ENCODE data around the gene UNC79.

The UNC79 gene

GRCh38 chr14:93533437-93533836 lies 102.7 kb downstream of the UNC79 start:
- H3K9ac ChIP-seq (ENCODE audit: low read length): no peak overlapping the region
- H3F3A ChIP-seq (ENCODE audit: insufficient read depth, low read length): no peaks in the 10 kb centered on the region
- H3K36me3 ChIP-seq (replicated peaks; ENCODE audit: insufficient read depth, low read length): no peaks in the 10 kb centered on the region
- no peaks in the 10 kb centered on the region for H4K20me1 ChIP-seq (ENCODE audit: insufficient read depth, low read length)
- H2AFZ ChIP-seq (ENCODE audit: low read length): no peak overlapping the region
- no peak for DNase-seq
- H3K4me2 ChIP-seq (ENCODE audit: low read depth, low read length): no peak overlapping the region
- no peak overlapping the region for H3K4me3 ChIP-seq (ENCODE audit: low read length)
- no peaks in the 10 kb centered on the region for H3K79me2 ChIP-seq (ENCODE audit: low read length)
- no peaks in the 10 kb centered on the region for H3K4me1 ChIP-seq (ENCODE audit: low read length)
- H3K9me3 ChIP-seq (replicated peaks; ENCODE audit: insufficient read depth, low read length): no peaks in the 10 kb centered on the region
- H3K27me3 ChIP-seq (replicated peaks; ENCODE audit: insufficient read depth, low read length): no peaks in the 10 kb centered on the region
- H3K9me2 ChIP-seq (replicated peaks; ENCODE audit: insufficient read depth, low read length): no peaks in the 10 kb centered on the region
- no peak for TF ChIP-seq EZH2 (optimal IDR thresholded peaks at IDR 0.05; ENCODE audit: low read depth, low read length)
- no peak for TF ChIP-seq CTCF (IDR thresholded peaks at IDR 0.05; ENCODE audit: low read length)
- TF ChIP-seq EZH2phosphoT487 (IDR thresholded peaks at IDR 0.05; ENCODE audit: low read length): no peak
- H3K27ac ChIP-seq (ENCODE audit: low read length): no peak overlapping the region

GRCh38 chr14:93533842-93534241 lies 103.1 kb downstream of the UNC79 start:
- Histone ChIP-seq H3K4me1 (ENCODE audit: low read length) (no peaks in the 10 kb centered on the region), H3K36me3 (replicated peaks; ENCODE audit: insufficient read depth, low read length) (no peaks in the 10 kb centered on the region), H3F3A (ENCODE audit: insufficient read depth, low read length) (no peaks in the 10 kb centered on the region), H3K27me3 (replicated peaks; ENCODE audit: insufficient read depth, low read length) (no peaks in the 10 kb centered on the region), H4K20me1 (ENCODE audit: insufficient read depth, low read length) (no peaks in the 10 kb centered on the region), H3K27ac (ENCODE audit: low read length) (no peak overlapping the region), H3K9me3 (replicated peaks; ENCODE audit: insufficient read depth, low read length) (no peaks in the 10 kb centered on the region), H2AFZ (ENCODE audit: low read length) (no peak overlapping the region), H3K4me3 (ENCODE audit: low read length) (no peak overlapping the region), H3K9me2 (replicated peaks; ENCODE audit: insufficient read depth, low read length) (no peaks in the 10 kb centered on the region), H3K9ac (ENCODE audit: low read length) (no peak overlapping the region), H3K79me2 (ENCODE audit: low read length) (no peaks in the 10 kb centered on the region), H3K4me2 (ENCODE audit: low read depth, low read length) (no peak overlapping the region)
- no peak for DNase-seq
- TF ChIP-seq CTCF (IDR thresholded peaks at IDR 0.05; ENCODE audit: low read length) (no peak), EZH2phosphoT487 (IDR thresholded peaks at IDR 0.05; ENCODE audit: low read length) (no peak), EZH2 (optimal IDR thresholded peaks at IDR 0.05; ENCODE audit: low read depth, low read length) (no peak)

- no peak overlapping the region for H3K9ac ChIP-seq (ENCODE audit: low read length)
- H3K4me2 ChIP-seq (ENCODE audit: low read depth, low read length): no peak overlapping the region
- no peak for DNase-seq
- H3K36me3 ChIP-seq (replicated peaks; ENCODE audit: insufficient read depth, low read length): no peaks in the 10 kb centered on the region
- H3K27ac ChIP-seq (ENCODE audit: low read length): no peak overlapping the region
- H3K79me2 ChIP-seq (ENCODE audit: low read length): no peaks in the 10 kb centered on the region
- no peak overlapping the region for H3K4me3 ChIP-seq (ENCODE audit: low read length)
- no peaks in the 10 kb centered on the region for H3K9me2 ChIP-seq (replicated peaks; ENCODE audit: insufficient read depth, low read length)
- TF ChIP-seq CTCF (IDR thresholded peaks at IDR 0.05; ENCODE audit: low read length): no peak
- TF ChIP-seq EZH2phosphoT487 (IDR thresholded peaks at IDR 0.05; ENCODE audit: low read length): no peak
- no peak for TF ChIP-seq EZH2 (optimal IDR thresholded peaks at IDR 0.05; ENCODE audit: low read depth, low read length)
- no peaks in the 10 kb centered on the region for H3K4me1 ChIP-seq (ENCODE audit: low read length)
- no peaks in the 10 kb centered on the region for H4K20me1 ChIP-seq (ENCODE audit: insufficient read depth, low read length)
- no peaks in the 10 kb centered on the region for H3K27me3 ChIP-seq (replicated peaks; ENCODE audit: insufficient read depth, low read length)
- H3F3A ChIP-seq (ENCODE audit: insufficient read depth, low read length): no peaks in the 10 kb centered on the region
- H2AFZ ChIP-seq (ENCODE audit: low read length): no peak overlapping the region
- no peaks in the 10 kb centered on the region for H3K9me3 ChIP-seq (replicated peaks; ENCODE audit: insufficient read depth, low read length)
Observed at GRCh38 chr14:93535537-93535936, 104.8 kb downstream of the UNC79 start.
